Kidney epithelial cell (primary cell): ENCODE results near the gene ITCH. TPM values are rescaled to one million over a fixed set of nuclear protein-coding genes. Genes with fewer than 3 reads are reported as not detected.
"Not testable (repeated sequence)": the region's sequence is repeated elsewhere in the genome, so short reads cannot be mapped to it uniquely, and the experiment has no call there.

Source experiments
- DNase-seq: peaks from one replicate; pipeline ENCODE4 v3.0.0-alpha.2; 2010; ENCODE audit warnings: low read depth
- H3K27me3 ChIP-seq: 2 replicates; pipeline ENCODE4 v1.6.0; 2011; ENCODE audit warnings: low read length; ENCODE audit not compliant: control insufficient read depth, insufficient read depth
- H3K36me3 ChIP-seq: 2 replicates; pipeline ENCODE4 v1.5.1; 2011; ENCODE audit warnings: low read length; ENCODE audit not compliant: control insufficient read depth, insufficient read depth
- H3K4me3 ChIP-seq: 2 replicates; pipeline ENCODE4 v1.5.1; 2011; ENCODE audit warnings: low read depth, mild to moderate bottlenecking, control low read depth, low read length
- CTCF ChIP-seq: IDR thresholded peaks from 2 replicates; pipeline ENCODE4 v1.5.1; 2011; ENCODE audit warnings: mild to moderate bottlenecking, moderate library complexity, low read length, control low read depth, inconsistent platforms; ENCODE audit not compliant: insufficient read depth, poor library complexity, severe bottlenecking
- total RNA-seq: library from RNA; depleted of rRNA; stranded (reverse); fragments of >200 nt; gene quantifications from 2 replicates; pipeline ENCODE4 v1.2.3, GENCODE V29; 2015

The ITCH gene
- total RNA-seq, 1 donor from 2014 or later, result 53.5 TPM

- DNase-seq, result no peak
- TF ChIP-seq CTCF, result no peak
- Histone ChIP-seq H3K4me3 (no peak overlapping the region), H3K36me3 (no peaks in the 10 kb centered on the region), H3K27me3 (no peaks in the 10 kb centered on the region)
Measured at GRCh38 chr20:34388678-34389077, 25.6 kb downstream of the ITCH start.

- DNase-seq, result no peak
- H3K36me3 ChIP-seq, result no peaks in the 10 kb centered on the region
Measured at GRCh38 chr20:34389206-34389953, 26.3 kb downstream of the ITCH start.

GRCh38 chr20:34389954-34390555 lies 27.0 kb downstream of the ITCH start:
- Histone ChIP-seq H3K36me3 (no peaks in the 10 kb centered on the region), H3K27me3 (no peaks in the 10 kb centered on the region), H3K4me3 (no peak overlapping the region)
- TF ChIP-seq CTCF, result no peak
- no peak for DNase-seq

More at GRCh38 chr20:34389206-34389953, 26.3 kb downstream of the ITCH start:
- H3K27me3 ChIP-seq, result no peaks in the 10 kb centered on the region
- TF ChIP-seq CTCF, result no peak
- no peak overlapping the region for H3K4me3 ChIP-seq

- DNase-seq, result no peak
- Histone ChIP-seq H3K27me3 (no peaks in the 10 kb centered on the region), H3K4me3 (no peak overlapping the region), H3K36me3 (no peaks in the 10 kb centered on the region)
- no peak for TF ChIP-seq CTCF
Measured at GRCh38 chr20:34396408-34396807, 33.3 kb downstream of the ITCH start.

GRCh38 chr20:34397096-34397495 lies 34.0 kb downstream of the ITCH start:
- Histone ChIP-seq H3K4me3 (no peak overlapping the region), H3K36me3 (no peaks in the 10 kb centered on the region), H3K27me3 (no peaks in the 10 kb centered on the region)
- DNase-seq, result no peak
- no peak for TF ChIP-seq CTCF

- peak; percentile 25 for DNase-seq
Measured at GRCh38 chr20:34400776-34401175, 37.7 kb downstream of the ITCH start.

More at GRCh38 chr20:34400776-34401175, 37.7 kb downstream of the ITCH start:
- H3K36me3 ChIP-seq, H3K27me3 ChIP-seq, H3K4me3 ChIP-seq: not testable (repeated sequence)
